RWPE2 (cell line): ENCODE data around the gene ETV6.

Experiments
- ATAC-seq: fragments of 200-7000 bp; cut with Tn5 transposase; 3 replicates; pipeline ENCODE4 v1.9.1; 2021; ENCODE audit warnings: low read depth
- DNase-seq: peaks from one replicate; pipeline ENCODE4 v3.0.0-alpha.2; 2020; ENCODE audit warnings: low spot score
- H3K27ac ChIP-seq: fragments of 450-650 bp; 2 replicates; pipeline ENCODE4 v1.5.1; 2017; ENCODE audit warnings: mild to moderate bottlenecking; ENCODE audit not compliant: poor library complexity, severe bottlenecking
- H3K27me3 ChIP-seq: fragments of 250-450 bp; sonication (Bioruptor Pico); 2 replicates; pipeline ENCODE4 v1.5.1; 2021; ENCODE audit warnings: mild to moderate bottlenecking, moderate library complexity; ENCODE audit not compliant: insufficient read depth, poor library complexity, severe bottlenecking
- H3K36me3 ChIP-seq: fragments of 250-450 bp; sonication (Bioruptor Pico); 2 replicates; pipeline ENCODE4 v1.5.1; 2020; ENCODE audit warnings: low read depth, mild to moderate bottlenecking, moderate library complexity
- H3K4me1 ChIP-seq: fragments of 250-450 bp; sonication (Bioruptor Pico); 2 replicates; pipeline ENCODE4 v1.5.1; 2021; ENCODE audit warnings: mild to moderate bottlenecking, moderate library complexity; ENCODE audit not compliant: insufficient read depth, poor library complexity, severe bottlenecking
- H3K4me3 ChIP-seq: fragments of 250-450 bp; sonication (Bioruptor Pico); 2 replicates; pipeline ENCODE4 v1.5.1; 2021; ENCODE audit warnings: mild to moderate bottlenecking, moderate library complexity; ENCODE audit not compliant: severe bottlenecking
- H3K9me3 ChIP-seq: fragments of 250-450 bp; sonication (Bioruptor Pico); 2 replicates; pipeline ENCODE4 v1.5.1; 2021; ENCODE audit warnings: mild to moderate bottlenecking, moderate library complexity; ENCODE audit not compliant: severe bottlenecking
- CTCF ChIP-seq: fragments of 450-650 bp; IDR thresholded peaks from one replicate; pipeline ENCODE4 v1.5.1; 2017; ENCODE audit warnings: mild to moderate bottlenecking, moderate library complexity; ENCODE audit not compliant: poor library complexity, severe bottlenecking

The ETV6 gene

GRCh38 chr12:11917501-11917900 is 268.0 kb downstream of the ETV6 start:
- Histone ChIP-seq H3K9me3 (no peaks in the 10 kb centered on the region), H3K27me3 (no peaks in the 10 kb centered on the region), H3K27ac (no peak overlapping the region), H3K36me3 (no peaks in the 10 kb centered on the region), H3K4me1 (no peaks in the 10 kb centered on the region), H3K4me3 (no peak overlapping the region)
- DNase-seq (no peak), ATAC-seq (no peak)
- TF ChIP-seq CTCF = no peak

GRCh38 chr12:11920231-11920630 is 270.8 kb downstream of the ETV6 start:
- no peaks in the 10 kb centered on the region for H3K4me1 ChIP-seq
- DNase-seq (no peak), ATAC-seq (no peak)
- no peak overlapping the region for H3K4me3 ChIP-seq
- H3K27me3 ChIP-seq = no peaks in the 10 kb centered on the region
- H3K9me3 ChIP-seq = no peaks in the 10 kb centered on the region
- no peaks in the 10 kb centered on the region for H3K36me3 ChIP-seq
- no peak overlapping the region for H3K27ac ChIP-seq
- no peak for TF ChIP-seq CTCF

- Histone ChIP-seq H3K4me3 (no peak overlapping the region), H3K27ac (no peak overlapping the region), H3K36me3 (no peaks in the 10 kb centered on the region), H3K9me3 (no peaks in the 10 kb centered on the region), H3K27me3 (no peaks in the 10 kb centered on the region), H3K4me1 (no peaks in the 10 kb centered on the region)
- no peak for ATAC-seq
- TF ChIP-seq CTCF = no peak
- no peak for DNase-seq
Observed at GRCh38 chr12:11922361-11922760, 272.9 kb downstream of the ETV6 start.

GRCh38 chr12:11923067-11923466 is 273.6 kb downstream of the ETV6 start:
- TF ChIP-seq CTCF = no peak
- Histone ChIP-seq H3K27me3 (no peaks in the 10 kb centered on the region), H3K4me1 (no peaks in the 10 kb centered on the region), H3K4me3 (no peak overlapping the region), H3K36me3 (no peaks in the 10 kb centered on the region), H3K27ac (no peak overlapping the region), H3K9me3 (no peaks in the 10 kb centered on the region)
- no peak for ATAC-seq
- DNase-seq = no peak

- no peak for TF ChIP-seq CTCF
- Histone ChIP-seq H3K4me3 (no peak overlapping the region), H3K27ac (no peak overlapping the region), H3K4me1 (no peaks in the 10 kb centered on the region), H3K36me3 (no peaks in the 10 kb centered on the region), H3K9me3 (no peaks in the 10 kb centered on the region), H3K27me3 (no peaks in the 10 kb centered on the region)
- DNase-seq (no peak), ATAC-seq (no peak)
Observed at GRCh38 chr12:11927286-11927935, 277.9 kb downstream of the ETV6 start.
